WTC11 (cell line): Measurements from ENCODE around the gene NRAP.

Experiments used
- ATF6 ChIP-seq: sonication (generic); formaldehyde crosslinking; IDR thresholded peaks from 2 replicates; pipeline ENCODE4 v1.8.1; 2023; ENCODE audit warnings: mild to moderate bottlenecking, missing genetic modification reagents
- CTCF ChIP-seq: fragments of 200-600 bp; IDR thresholded peaks from 2 replicates; pipeline ENCODE4 v1.8.0; 2022; ENCODE audit warnings: antibody characterized with exemption
- FOXJ3 ChIP-seq: sonication (generic); formaldehyde crosslinking; IDR thresholded peaks from 2 replicates; pipeline ENCODE4 v1.9.0; 2021; ENCODE audit warnings: missing genetic modification reagents, mild to moderate bottlenecking, borderline replicate concordance
- MLX ChIP-seq: sonication (generic); formaldehyde crosslinking; IDR thresholded peaks from 2 replicates; pipeline ENCODE4 v1.8.1; 2023; ENCODE audit warnings: mild to moderate bottlenecking, missing genetic modification reagents, moderate library complexity
- MXD4 ChIP-seq: fragments of 250-450 bp; sonication (Bioruptor Pico); IDR thresholded peaks from 2 replicates; pipeline ENCODE4 v1.8.0; 2021; ENCODE audit warnings: mild to moderate bottlenecking, moderate library complexity, borderline replicate concordance
- NFE2L1 ChIP-seq: sonication (generic); formaldehyde crosslinking; IDR thresholded peaks from 2 replicates; pipeline ENCODE4 v1.8.1; 2023; ENCODE audit warnings: missing genetic modification reagents
- TCF7 ChIP-seq: sonication (generic); formaldehyde crosslinking; IDR thresholded peaks from 2 replicates; pipeline ENCODE4 v1.8.0; 2022; ENCODE audit warnings: mild to moderate bottlenecking, low read depth, missing genetic modification reagents, moderate library complexity
- ZNF232 ChIP-seq: sonication (generic); formaldehyde crosslinking; IDR thresholded peaks from 2 replicates; pipeline ENCODE4 v1.8.0; 2022; ENCODE audit warnings: mild to moderate bottlenecking, missing genetic modification reagents

- TF ChIP-seq ATF6 (CRISPR knock-in tag) (no peak), ZNF232 (CRISPR knock-in tag) (no peak), CTCF (no peak), MXD4 (CRISPR knock-in tag) (no peak), MLX (no peak), NFE2L1 (CRISPR knock-in tag) (no peak), TCF7 (CRISPR knock-in tag) (no peak), FOXJ3 (CRISPR knock-in tag) (no peak)
Observed at GRCh38 chr10:113681533-113682470, 18.0 kb upstream of the NRAP start.
